GM20000 (cell line): ENCODE results near the gene AMBN.

Source experiments
- DNase-seq: peaks from one replicate; pipeline ENCODE4 v3.0.0; 2012; ENCODE audit warnings: low spot score
- CTCF ChIP-seq: IDR thresholded peaks from 2 replicates; pipeline ENCODE4 v1.5.1; 2012; ENCODE audit warnings: mild to moderate bottlenecking, control low read depth; ENCODE audit errors: extremely low read depth, missing control alignments

The AMBN gene

GRCh38 chr4:70591955-70592582 is at the start of gene AMBN:
Gene AMBN, plus strand, starts transcription at chr4:70592256. Its CDS starts 103 bp downstream, at chr4:70592359.
- no peak for DNase-seq
- TF ChIP-seq CTCF = no peak

DNA sequence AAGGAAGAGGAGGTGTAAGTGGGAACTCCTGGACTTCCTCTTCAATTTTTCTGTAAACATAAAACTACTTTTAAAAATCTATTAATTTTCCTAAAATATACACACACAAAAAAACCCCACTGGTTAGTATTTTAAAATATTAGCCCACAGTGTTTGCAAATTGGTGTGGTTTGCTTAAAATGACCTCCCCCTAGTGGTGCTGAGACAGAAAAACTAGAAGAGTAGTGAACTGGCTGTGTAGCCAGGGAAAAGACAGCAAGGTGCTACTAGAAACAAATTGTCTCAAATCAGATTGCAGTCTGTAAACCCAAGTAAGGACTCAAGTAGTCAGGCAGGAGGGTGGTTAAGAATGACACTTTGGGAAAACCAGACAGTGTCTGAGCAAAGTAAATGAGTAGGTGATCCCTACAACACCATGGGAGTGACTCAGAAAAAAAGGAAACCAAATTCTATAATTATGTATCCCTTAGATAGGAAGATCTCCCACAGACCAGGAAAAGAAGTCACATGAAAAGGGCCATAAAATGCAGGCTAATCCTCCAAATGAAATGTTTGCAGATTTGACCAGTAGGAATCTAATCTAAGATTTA is 47.7 kb upstream of the AMBN start:
- peak; percentile 29 for TF ChIP-seq CTCF
- no peak for DNase-seq

GRCh38 chr4:70556856-70557255 is 35.2 kb upstream of the AMBN start:
- no peak for DNase-seq
- TF ChIP-seq CTCF = no peak

DNA sequence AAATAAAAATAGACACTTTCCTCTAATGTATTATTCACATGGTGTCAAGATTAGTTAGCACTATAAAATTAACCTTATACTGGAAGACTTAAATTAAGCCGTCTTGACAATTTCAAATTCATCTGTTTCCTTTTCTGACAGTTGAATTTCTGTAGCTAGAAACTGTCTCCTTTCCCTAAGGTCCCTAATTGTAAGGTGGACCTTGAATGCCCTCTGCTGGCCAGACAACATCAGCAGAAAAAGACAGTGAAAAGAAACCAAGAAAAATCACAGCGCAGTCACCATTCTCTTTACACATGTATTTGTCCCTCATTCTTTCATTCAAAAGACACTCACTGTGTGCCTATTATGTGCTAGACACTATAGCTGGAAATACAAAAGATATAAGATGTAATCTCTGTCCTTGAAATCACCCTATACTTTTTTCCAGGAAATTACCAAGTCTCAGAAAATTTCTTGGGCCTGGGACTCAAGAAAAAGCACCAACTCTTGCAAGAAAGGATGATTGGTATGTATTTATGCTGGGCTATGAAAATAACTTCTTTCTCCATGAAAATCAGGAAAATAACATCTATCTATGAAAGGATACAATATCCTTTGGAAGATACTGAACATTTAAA is 32.7 kb upstream of the AMBN start:
- peak; percentile 84 for TF ChIP-seq CTCF
- peak; percentile 56 for DNase-seq

DNA sequence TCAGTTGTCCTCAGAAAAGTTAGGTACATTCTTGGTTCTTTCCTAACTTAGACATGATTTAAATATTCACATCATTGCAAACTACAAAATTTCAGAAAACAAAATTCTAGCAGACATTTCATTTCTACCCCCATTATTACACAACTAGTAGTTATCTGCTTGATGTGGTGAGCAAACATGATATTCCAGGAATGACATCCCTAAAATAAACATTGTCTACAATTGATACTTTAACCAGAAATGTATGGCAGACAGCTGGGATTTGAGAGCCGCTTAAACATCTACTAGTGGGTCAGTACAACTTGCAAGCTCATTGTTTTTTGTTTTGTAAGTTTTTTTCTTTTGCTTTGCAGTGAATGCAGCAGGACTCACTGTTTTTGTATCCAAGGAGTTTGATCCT is 32.1 kb upstream of the AMBN start:
- DNase-seq = no peak
- TF ChIP-seq CTCF = no peak

- DNase-seq = no peak
- TF ChIP-seq CTCF = no peak
These were observed 28.0 kb upstream of the AMBN start for GRCh38 chr4:70564033-70564432.

- no peak for DNase-seq
- TF ChIP-seq CTCF = no peak
These were observed 21.3 kb upstream of the AMBN start for GRCh38 chr4:70570796-70571195.
